ENCODE results near the gene TUBA3E. TPM values are rescaled to one million over a fixed set of nuclear protein-coding genes. Genes with fewer than 3 reads are reported as not detected.

Gene TUBA3E
- total RNA-seq (2022) (not detected in 2 replicates), Bru-seq, nascent RNA (not detected), BruChase-seq, experiment 1, labeled RNA remaining after a 6-hour chase (not detected), BruChase-seq, experiment 2, labeled RNA remaining after a 2-hour chase (not detected)
- long read RNA-seq, partial matches to known transcripts, result 0 of 1 reads
- long read RNA-seq, other reads (novel, unspliced or antisense), result 1 of 1 reads

GRCh38 chr2:130198343-130198742 is at the start of gene TUBA3E:
TUBA3E (minus strand) TSS chr2:130198439; CDS start chr2:130198360, 79 bp downstream.
- H3K27ac Mint-ChIP-seq (ENCODE audit: unreplicated experiment), result no peak within 1 kb of the TSS
- no TSS peak for BruUV-seq (replicated peaks)
- H3K9me3 Mint-ChIP-seq (ENCODE audit: low read depth, unreplicated experiment), result no peaks in the 10 kb centered on the region
- no peak within 1 kb of the TSS for H3K4me3 Mint-ChIP-seq (ENCODE audit: low read depth, unreplicated experiment)
- no peaks in the 10 kb centered on the region for H3K36me3 Mint-ChIP-seq (ENCODE audit: insufficient read depth, unreplicated experiment)
- no peak for TF ChIP-seq CTCF (IDR thresholded peaks at IDR 0.05; ENCODE audit: unreplicated experiment)
- intact Hi-C loops (cut with micrococcal nuclease; ENCODE audit: unreplicated experiment), result no loop called here
- H3K4me1 Mint-ChIP-seq (ENCODE audit: low read depth, unreplicated experiment), result no peaks in the 10 kb centered on the region
- no peak for DNase-seq
- CTCF ChIA-PET, result no interaction called here
- H3K27me3 Mint-ChIP-seq (ENCODE audit: unreplicated experiment), result no peaks in the 10 kb centered on the region

GRCh38 chr2:130246430-130246829 is 48.2 kb upstream of the TUBA3E start:
- Mint-ChIP-seq H3K27ac (ENCODE audit: unreplicated experiment) (no peak overlapping the region), H3K4me3 (ENCODE audit: low read depth, unreplicated experiment) (no peak overlapping the region), H3K4me1 (ENCODE audit: low read depth, unreplicated experiment) (peaks cover 4% of the 10 kb centered on the region), H3K36me3 (ENCODE audit: insufficient read depth, unreplicated experiment) (no peaks in the 10 kb centered on the region), H3K27me3 (ENCODE audit: unreplicated experiment) (peaks cover 42% of the 10 kb centered on the region), H3K9me3 (ENCODE audit: low read depth, unreplicated experiment) (no peaks in the 10 kb centered on the region)
- intact Hi-C loops (cut with micrococcal nuclease; ENCODE audit: unreplicated experiment), result loop anchor here (10.0 kb wide), 1 partner anchor 62 kb away; the partner anchor contains the start of genes MZT2B and SMPD4
- BruUV-seq (replicated peaks), result no TSS peak
- CTCF ChIA-PET, result no interaction called here
- no peak for TF ChIP-seq CTCF (IDR thresholded peaks at IDR 0.05; ENCODE audit: unreplicated experiment)
- DNase-seq, result no peak

- no TSS peak for BruUV-seq (replicated peaks)
- peaks cover 3% of the 10 kb centered on the region for H3K36me3 Mint-ChIP-seq (ENCODE audit: insufficient read depth, unreplicated experiment)
- CTCF ChIA-PET, result no interaction called here
- no peaks in the 10 kb centered on the region for H3K9me3 Mint-ChIP-seq (ENCODE audit: low read depth, unreplicated experiment)
- intact Hi-C loops (cut with micrococcal nuclease; ENCODE audit: unreplicated experiment), result loop anchor here (10.0 kb wide), 1 partner anchor 61 kb away; the partner anchor contains the start of genes MZT2B and SMPD4
- peaks cover 42% of the 10 kb centered on the region for H3K27me3 Mint-ChIP-seq (ENCODE audit: unreplicated experiment)
- no peak for TF ChIP-seq CTCF (IDR thresholded peaks at IDR 0.05; ENCODE audit: unreplicated experiment)
- H3K4me3 Mint-ChIP-seq (ENCODE audit: low read depth, unreplicated experiment), result no peak overlapping the region
- no peak for DNase-seq
- H3K27ac Mint-ChIP-seq (ENCODE audit: unreplicated experiment), result no peak overlapping the region
- peaks cover 8% of the 10 kb centered on the region for H3K4me1 Mint-ChIP-seq (ENCODE audit: low read depth, unreplicated experiment)
Observed at GRCh38 chr2:130245976-130246375, 47.7 kb upstream of the TUBA3E start.

GRCh38 chr2:130243359-130243758 is 45.1 kb upstream of the TUBA3E start:
- H3K36me3 Mint-ChIP-seq (ENCODE audit: insufficient read depth, unreplicated experiment), result peaks cover 7% of the 10 kb centered on the region
- no peaks in the 10 kb centered on the region for H3K9me3 Mint-ChIP-seq (ENCODE audit: low read depth, unreplicated experiment)
- no peak for DNase-seq
- CTCF ChIA-PET, result no interaction called here
- no peak for TF ChIP-seq CTCF (IDR thresholded peaks at IDR 0.05; ENCODE audit: unreplicated experiment)
- H3K27ac Mint-ChIP-seq (ENCODE audit: unreplicated experiment), result no peak overlapping the region
- intact Hi-C loops (cut with micrococcal nuclease; ENCODE audit: unreplicated experiment), result loop anchor here (5.0 to 10.0 kb wide), 2 partner anchors 59 to 89 kb away; partner anchors contain the start of genes MZT2B and SMPD4
- H3K4me1 Mint-ChIP-seq (ENCODE audit: low read depth, unreplicated experiment), result peaks cover 14% of the 10 kb centered on the region
- peaks cover 23% of the 10 kb centered on the region for H3K27me3 Mint-ChIP-seq (ENCODE audit: unreplicated experiment)
- H3K4me3 Mint-ChIP-seq (ENCODE audit: low read depth, unreplicated experiment), result no peak overlapping the region
- BruUV-seq (replicated peaks), result no TSS peak

Data from Calu3 (cell line).